Thymus (tissue), 11 donors: Measurements from ENCODE around the gene RNMT. TPM values are rescaled to one million over a fixed set of nuclear protein-coding genes. Genes with fewer than 3 reads are reported as not detected.

ENCODE experiments used
- DNase-seq, 9 donors: peaks; one replicate each; pipeline ENCODE4 v3.0.0-alpha.2; 2013; ENCODE audit warnings: low spot score in 9 of 9, low read depth in 6 of 9, missing footprints in 1 of 9
- H3K27ac ChIP-seq, 2 donors: one replicate each; pipeline ENCODE4 v1.5.1; 2013; ENCODE audit warnings: control low read depth in 1 of 2, low read depth in 1 of 2, low read length in 1 of 2, mild to moderate bottlenecking in 1 of 2, moderate library complexity in 1 of 2
- H3K27me3 ChIP-seq, 2 donors: one replicate each; pipeline ENCODE4 v1.5.1; 2013; ENCODE audit warnings: low read length in 1 of 2; ENCODE audit not compliant: control insufficient read depth in 2 of 2, insufficient read depth in 1 of 2
- H3K36me3 ChIP-seq, 2 donors: one replicate each; pipeline ENCODE4 v1.5.1; 2013; ENCODE audit warnings: low read length in 1 of 2, mild to moderate bottlenecking in 1 of 2, moderate library complexity in 1 of 2; ENCODE audit not compliant: control insufficient read depth in 2 of 2, insufficient read depth in 2 of 2
- H3K4me1 ChIP-seq, 2 donors: one replicate each; pipeline ENCODE4 v1.5.1; 2013; ENCODE audit warnings: low read length in 2 of 2; ENCODE audit not compliant: control insufficient read depth in 2 of 2, insufficient read depth in 2 of 2
- H3K4me3 ChIP-seq, 2 donors: one replicate each; pipeline ENCODE4 v1.5.1; 2013; ENCODE audit warnings: low read length in 2 of 2, control low read depth in 1 of 2, mild to moderate bottlenecking in 1 of 2
- H3K9me3 ChIP-seq, 2 donors: one replicate each; pipeline ENCODE4 v1.5.1; 2013; ENCODE audit warnings: low read length in 1 of 2, mild to moderate bottlenecking in 1 of 2; ENCODE audit not compliant: control insufficient read depth in 2 of 2, insufficient read depth in 1 of 2
- WGBS: extraction: QIAGEN DNeasy Blood & Tissue Kit; methylation state at CpG from one replicate; pipeline ENCODE4 v1.1.7; 2013; 5-methylcytosine and 5-hydroxymethylcytosine counted together
- polyA plus RNA-seq: library from polyadenylated mRNA; stranded (reverse); fragments of 200-250 nt; gene quantifications from one replicate; pipeline ENCODE4 v1.2.3, GENCODE V29; 2013
- total RNA-seq: library from RNA; stranded (reverse); fragments of 120-200 nt; gene quantifications from one replicate; pipeline ENCODE4 v1.2.4, GENCODE V29; 2013
- donor health status: healthy.

Gene RNMT
- total and polyA plus RNA-seq, 2 donors, result 21.6 to 25.8 TPM

GRCh38 chr18:13810950-13811485 is 84.5 kb downstream of the RNMT start:
- Histone ChIP-seq H3K27ac (no peak overlapping the region), H3K27me3 (peaks cover 0 to 6% of the 10 kb centered on the region in 2 donors), H3K4me1 (no peaks in the 10 kb centered on the region), H3K4me3 (no peak overlapping the region), H3K9me3 (no peaks in the 10 kb centered on the region), H3K36me3 (no peaks in the 10 kb centered on the region)
- DNase-seq, result no peak
- WGBS, result 70% methylated on average over 10 of the region's 10 CpGs

GRCh38 chr18:13811993-13812392 is 85.5 kb downstream of the RNMT start:
- Histone ChIP-seq H3K36me3 (no peaks in the 10 kb centered on the region), H3K9me3 (no peaks in the 10 kb centered on the region), H3K4me3 (no peak overlapping the region), H3K27me3 (peaks cover 0 to 6% of the 10 kb centered on the region in 2 donors), H3K27ac (no peak overlapping the region), H3K4me1 (no peaks in the 10 kb centered on the region)
- 72% methylated on average over 6 of the region's 6 CpGs for WGBS
- no peak for DNase-seq

GRCh38 chr18:13813271-13813849 is 86.9 kb downstream of the RNMT start:
- no peaks in the 10 kb centered on the region for H3K36me3 ChIP-seq
- peaks cover 0 to 7% of the 10 kb centered on the region in 2 donors for H3K27me3 ChIP-seq
- no peak overlapping the region for H3K27ac ChIP-seq
- H3K9me3 ChIP-seq, result no peaks in the 10 kb centered on the region
- no peaks in the 10 kb centered on the region for H3K4me1 ChIP-seq
- WGBS, result 39% methylated on average over 4 of the region's 4 CpGs
- no peak overlapping the region for H3K4me3 ChIP-seq
- DNase-seq, result peak in 6 of 9 donors; percentile 26 to 61 (median 53)

Other genes with a start within 250 kb of the RNMT start
- 13.3 TPM for gene FAM210A, start 115 bp upstream of the RNMT start, total RNA-seq
- gene FAM210A, start 115 bp upstream of the RNMT start, polyA plus RNA-seq, result 7.4 TPM
- gene MC5R, start 97.5 kb downstream of the RNMT start, total RNA-seq, result 0.61 TPM
- gene MC5R, start 97.5 kb downstream of the RNMT start, polyA plus RNA-seq, result 0.27 TPM
- gene MC2R, start 188.9 kb downstream of the RNMT start, total RNA-seq, result 0.05 TPM
- 0.18 TPM for gene MC2R, start 188.9 kb downstream of the RNMT start, polyA plus RNA-seq